GM12874 (cell line): ENCODE results near the gene GPA33.

ENCODE experiments used
- TF ChIP-seq, protein P1 (sequence below): IDR thresholded peaks from 2 replicates; pipeline ENCODE4 v1.5.1; 2011; ENCODE audit warnings: low read depth, mild to moderate bottlenecking, control low read depth, low read length, moderate library complexity; ENCODE audit not compliant: insufficient read depth

Gene GPA33

DNA sequence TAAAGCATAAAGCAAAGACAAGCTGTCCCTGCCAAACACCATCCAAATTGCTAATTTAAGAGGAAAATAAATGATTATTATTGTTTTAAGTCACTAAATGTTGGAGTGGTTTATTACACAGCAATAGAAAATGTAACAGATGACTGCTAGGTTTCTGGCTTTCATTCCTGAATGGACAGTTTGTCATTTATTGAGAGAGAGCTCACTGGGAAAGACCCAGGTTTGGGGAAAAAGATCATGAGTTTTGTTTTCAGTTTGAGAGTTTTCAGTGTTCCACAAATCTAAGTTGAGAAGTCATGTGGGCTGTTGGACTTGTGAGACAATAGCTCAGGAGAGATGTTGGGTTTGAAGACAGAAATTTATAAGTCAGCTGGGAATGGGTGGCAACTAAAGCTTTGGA, 5.4 kb downstream of the GPA33 start:
- TF ChIP-seq, protein P1, sequence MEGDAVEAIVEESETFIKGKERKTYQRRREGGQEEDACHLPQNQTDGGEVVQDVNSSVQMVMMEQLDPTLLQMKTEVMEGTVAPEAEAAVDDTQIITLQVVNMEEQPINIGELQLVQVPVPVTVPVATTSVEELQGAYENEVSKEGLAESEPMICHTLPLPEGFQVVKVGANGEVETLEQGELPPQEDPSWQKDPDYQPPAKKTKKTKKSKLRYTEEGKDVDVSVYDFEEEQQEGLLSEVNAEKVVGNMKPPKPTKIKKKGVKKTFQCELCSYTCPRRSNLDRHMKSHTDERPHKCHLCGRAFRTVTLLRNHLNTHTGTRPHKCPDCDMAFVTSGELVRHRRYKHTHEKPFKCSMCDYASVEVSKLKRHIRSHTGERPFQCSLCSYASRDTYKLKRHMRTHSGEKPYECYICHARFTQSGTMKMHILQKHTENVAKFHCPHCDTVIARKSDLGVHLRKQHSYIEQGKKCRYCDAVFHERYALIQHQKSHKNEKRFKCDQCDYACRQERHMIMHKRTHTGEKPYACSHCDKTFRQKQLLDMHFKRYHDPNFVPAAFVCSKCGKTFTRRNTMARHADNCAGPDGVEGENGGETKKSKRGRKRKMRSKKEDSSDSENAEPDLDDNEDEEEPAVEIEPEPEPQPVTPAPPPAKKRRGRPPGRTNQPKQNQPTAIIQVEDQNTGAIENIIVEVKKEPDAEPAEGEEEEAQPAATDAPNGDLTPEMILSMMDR: no peak

DNA sequence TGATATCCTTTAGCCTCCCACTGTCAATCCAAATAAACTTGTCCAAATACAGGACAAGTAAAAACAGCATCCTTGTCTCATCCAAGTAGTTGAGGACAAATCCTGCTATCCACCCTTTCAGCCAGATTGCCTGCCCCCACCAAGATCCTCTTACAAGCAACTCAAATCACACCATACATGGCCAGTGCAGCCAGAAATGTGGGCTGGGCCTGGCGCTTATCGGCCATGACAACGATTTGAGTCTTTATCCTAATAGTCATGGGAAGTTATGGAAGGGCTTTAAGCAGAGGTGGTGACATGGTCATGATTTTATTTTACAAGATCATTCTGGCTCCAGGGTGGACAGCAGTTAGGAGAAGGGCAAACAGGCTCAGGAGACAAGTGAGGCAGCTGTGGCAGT, 6.3 kb downstream of the GPA33 start:
- TF ChIP-seq, protein P1: no peak

DNA sequence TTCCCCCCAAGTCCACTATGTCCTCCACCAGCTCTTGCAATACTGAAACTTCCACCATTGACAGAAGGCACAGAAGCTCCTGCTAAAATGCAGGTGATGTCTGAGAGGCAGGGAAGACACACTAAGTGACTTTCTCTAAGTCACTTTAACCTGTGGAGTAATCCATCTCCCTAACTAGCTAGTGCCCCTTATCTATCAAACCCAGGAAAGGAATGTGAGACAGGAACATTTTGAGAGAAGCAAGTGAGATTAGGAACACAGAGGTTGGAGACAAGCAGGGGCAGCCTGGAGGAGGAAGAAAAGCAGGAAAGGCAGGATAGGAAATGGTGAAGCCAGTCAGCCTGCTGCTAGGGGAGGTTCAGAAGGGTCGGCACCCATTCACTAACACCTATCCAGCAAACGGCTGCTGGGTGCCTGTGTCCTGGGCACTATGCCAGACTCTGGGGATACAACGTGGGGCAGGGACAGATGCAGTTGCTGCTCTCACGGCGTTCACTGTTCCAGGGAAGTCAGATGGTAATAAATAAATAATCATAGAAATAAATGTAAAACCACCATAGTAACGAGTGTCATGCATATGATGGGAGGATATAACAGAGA, 7.0 kb downstream of the GPA33 start:
- TF ChIP-seq, protein P1: no peak

DNA sequence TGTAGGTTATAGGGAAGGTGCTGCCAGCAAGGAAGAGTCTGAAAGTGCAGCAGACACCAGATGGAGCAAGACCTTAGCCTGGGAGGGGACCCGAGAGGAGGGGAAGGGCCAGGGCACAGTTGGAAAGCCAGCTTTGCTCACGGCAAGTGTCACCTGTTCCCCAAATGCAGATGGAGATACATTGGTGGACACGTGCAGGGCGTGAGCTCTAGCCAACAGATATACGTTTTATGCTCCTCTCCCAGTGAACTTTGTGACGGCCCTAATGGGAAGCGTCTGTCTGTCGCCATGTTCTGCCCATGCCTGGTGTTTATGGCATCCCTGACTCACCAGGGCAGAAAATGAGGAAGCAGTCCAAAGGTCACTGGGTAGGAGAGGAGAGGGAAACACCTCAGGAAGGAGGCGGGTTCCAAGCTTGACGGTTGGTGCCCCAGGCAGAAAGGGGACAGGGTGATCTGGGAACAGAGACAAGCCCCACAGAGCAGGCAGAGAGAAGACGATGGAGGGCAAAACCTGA, 7.6 kb downstream of the GPA33 start:
- TF ChIP-seq, protein P1: no peak

DNA sequence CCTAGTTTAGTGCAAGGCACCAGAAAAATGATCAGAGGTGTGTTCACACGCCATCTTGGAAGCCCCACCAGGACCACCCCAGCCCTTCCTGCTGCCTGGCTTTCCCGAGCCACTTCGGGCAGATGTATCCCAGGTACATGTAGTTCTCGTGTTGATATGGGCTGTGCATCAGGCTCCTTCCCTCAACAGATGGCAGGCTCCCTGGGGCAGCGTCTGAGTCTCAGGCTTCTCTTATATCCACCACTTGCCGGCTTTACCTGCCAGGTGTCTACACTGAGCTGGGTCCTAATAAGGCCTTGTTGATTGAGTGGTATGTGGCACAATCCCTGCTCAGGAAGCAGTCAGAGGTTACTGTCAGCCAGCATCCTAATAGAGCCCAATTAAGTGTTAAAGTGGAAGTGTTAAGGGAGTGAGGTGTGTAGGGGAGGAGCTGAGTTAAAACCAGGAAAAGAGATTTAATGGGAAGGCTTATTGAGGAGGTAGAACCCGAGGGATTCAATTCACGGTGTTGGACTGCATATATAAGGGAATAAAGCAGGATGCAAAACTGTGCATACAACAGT, 8.5 kb downstream of the GPA33 start:
- TF ChIP-seq, protein P1: no peak

DNA sequence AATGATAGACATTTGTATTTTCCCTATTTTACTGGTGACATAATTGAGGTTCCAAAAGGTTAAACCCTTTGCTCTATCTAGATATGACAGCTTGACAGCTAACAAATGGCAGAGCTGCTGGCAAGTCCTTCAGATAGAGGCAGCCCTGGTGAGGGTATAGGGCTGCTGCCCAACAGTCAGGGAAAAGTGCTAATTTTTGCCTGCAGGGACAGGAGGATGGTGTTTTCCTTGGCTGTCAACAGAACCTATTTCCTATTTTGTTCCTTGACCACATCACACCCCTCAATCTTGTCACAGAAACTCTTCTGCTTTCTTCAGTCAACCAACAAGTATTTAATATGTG, 12.3 kb downstream of the GPA33 start:
- TF ChIP-seq, protein P1: no peak

DNA sequence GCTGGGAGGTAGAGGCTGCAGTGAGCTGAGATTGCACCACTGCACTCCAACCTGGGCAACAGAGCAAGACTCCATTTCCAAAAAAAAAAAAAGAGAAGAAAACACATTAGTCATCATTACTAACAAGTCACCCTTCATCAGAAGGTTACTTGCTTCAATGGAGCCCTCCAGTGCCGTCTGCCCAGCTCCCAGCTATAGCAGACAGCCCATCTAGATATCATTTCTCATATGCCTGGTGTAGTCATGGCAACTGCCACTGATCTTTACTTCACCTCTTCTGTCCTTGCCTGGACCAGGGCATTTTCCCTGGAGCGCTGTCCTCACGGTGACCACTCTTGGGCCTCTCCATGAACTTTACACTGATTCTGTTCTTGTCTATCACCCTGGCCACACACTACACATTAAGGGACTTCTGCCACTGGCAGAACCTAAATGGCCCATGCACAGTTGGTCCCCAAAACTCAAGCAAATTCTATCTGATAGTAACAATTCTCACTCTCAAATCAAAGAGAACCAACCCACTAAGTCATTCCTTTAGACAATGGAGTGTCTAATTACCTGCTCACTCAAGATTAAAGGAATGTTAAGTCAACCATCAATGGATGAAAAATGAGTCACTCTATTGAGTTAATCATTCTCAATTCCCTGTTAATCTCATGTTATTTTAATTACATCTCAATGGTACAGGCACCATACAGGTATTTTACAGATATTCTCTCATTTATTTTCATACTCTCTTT, 12.9 kb downstream of the GPA33 start:
- TF ChIP-seq, protein P1: no peak
